ENCODE measurements around the gene SAP30BP. TPM values are rescaled to one million over a fixed set of nuclear protein-coding genes. Genes with fewer than 3 reads are reported as not detected.
A peak's percentile ranks its signal among the peaks of the same experiment; 100 is the strongest.

Gene SAP30BP
- total and polyA plus RNA-seq, 2 of the 13 experiments (the other 11 are each of a cell fraction or from before 2014, with no cell fraction given) = 67.7 to 99.4 TPM

GRCh38 chr17:75754378-75755204 is 87.5 kb downstream of the SAP30BP start (continued):
- TF ChIP-seq SMARCE1 (IDR thresholded peaks at IDR 0.05; ENCODE audit: borderline replicate concordance) = no peak
- TF ChIP-seq, protein P1, sequence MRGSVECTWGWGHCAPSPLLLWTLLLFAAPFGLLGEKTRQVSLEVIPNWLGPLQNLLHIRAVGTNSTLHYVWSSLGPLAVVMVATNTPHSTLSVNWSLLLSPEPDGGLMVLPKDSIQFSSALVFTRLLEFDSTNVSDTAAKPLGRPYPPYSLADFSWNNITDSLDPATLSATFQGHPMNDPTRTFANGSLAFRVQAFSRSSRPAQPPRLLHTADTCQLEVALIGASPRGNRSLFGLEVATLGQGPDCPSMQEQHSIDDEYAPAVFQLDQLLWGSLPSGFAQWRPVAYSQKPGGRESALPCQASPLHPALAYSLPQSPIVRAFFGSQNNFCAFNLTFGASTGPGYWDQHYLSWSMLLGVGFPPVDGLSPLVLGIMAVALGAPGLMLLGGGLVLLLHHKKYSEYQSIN (CRISPR knock-in tag; IDR thresholded peaks at IDR 0.05; ENCODE audit: borderline replicate concordance) = no peak
- no peak for TF ChIP-seq ARID3A (IDR thresholded peaks at IDR 0.05; ENCODE audit: low read depth, low read length)
- TF ChIP-seq, protein P2, sequence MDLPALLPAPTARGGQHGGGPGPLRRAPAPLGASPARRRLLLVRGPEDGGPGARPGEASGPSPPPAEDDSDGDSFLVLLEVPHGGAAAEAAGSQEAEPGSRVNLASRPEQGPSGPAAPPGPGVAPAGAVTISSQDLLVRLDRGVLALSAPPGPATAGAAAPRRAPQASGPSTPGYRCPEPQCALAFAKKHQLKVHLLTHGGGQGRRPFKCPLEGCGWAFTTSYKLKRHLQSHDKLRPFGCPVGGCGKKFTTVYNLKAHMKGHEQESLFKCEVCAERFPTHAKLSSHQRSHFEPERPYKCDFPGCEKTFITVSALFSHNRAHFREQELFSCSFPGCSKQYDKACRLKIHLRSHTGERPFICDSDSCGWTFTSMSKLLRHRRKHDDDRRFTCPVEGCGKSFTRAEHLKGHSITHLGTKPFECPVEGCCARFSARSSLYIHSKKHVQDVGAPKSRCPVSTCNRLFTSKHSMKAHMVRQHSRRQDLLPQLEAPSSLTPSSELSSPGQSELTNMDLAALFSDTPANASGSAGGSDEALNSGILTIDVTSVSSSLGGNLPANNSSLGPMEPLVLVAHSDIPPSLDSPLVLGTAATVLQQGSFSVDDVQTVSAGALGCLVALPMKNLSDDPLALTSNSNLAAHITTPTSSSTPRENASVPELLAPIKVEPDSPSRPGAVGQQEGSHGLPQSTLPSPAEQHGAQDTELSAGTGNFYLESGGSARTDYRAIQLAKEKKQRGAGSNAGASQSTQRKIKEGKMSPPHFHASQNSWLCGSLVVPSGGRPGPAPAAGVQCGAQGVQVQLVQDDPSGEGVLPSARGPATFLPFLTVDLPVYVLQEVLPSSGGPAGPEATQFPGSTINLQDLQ (CRISPR knock-in tag; IDR thresholded peaks at IDR 0.05) = peak; percentile 72
- TF ChIP-seq, protein P3, sequence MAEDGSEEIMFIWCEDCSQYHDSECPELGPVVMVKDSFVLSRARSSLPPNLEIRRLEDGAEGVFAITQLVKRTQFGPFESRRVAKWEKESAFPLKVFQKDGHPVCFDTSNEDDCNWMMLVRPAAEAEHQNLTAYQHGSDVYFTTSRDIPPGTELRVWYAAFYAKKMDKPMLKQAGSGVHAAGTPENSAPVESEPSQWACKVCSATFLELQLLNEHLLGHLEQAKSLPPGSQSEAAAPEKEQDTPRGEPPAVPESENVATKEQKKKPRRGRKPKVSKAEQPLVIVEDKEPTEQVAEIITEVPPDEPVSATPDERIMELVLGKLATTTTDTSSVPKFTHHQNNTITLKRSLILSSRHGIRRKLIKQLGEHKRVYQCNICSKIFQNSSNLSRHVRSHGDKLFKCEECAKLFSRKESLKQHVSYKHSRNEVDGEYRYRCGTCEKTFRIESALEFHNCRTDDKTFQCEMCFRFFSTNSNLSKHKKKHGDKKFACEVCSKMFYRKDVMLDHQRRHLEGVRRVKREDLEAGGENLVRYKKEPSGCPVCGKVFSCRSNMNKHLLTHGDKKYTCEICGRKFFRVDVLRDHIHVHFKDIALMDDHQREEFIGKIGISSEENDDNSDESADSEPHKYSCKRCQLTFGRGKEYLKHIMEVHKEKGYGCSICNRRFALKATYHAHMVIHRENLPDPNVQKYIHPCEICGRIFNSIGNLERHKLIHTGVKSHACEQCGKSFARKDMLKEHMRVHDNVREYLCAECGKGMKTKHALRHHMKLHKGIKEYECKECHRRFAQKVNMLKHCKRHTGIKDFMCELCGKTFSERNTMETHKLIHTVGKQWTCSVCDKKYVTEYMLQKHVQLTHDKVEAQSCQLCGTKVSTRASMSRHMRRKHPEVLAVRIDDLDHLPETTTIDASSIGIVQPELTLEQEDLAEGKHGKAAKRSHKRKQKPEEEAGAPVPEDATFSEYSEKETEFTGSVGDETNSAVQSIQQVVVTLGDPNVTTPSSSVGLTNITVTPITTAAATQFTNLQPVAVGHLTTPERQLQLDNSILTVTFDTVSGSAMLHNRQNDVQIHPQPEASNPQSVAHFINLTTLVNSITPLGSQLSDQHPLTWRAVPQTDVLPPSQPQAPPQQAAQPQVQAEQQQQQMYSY (CRISPR knock-in tag; IDR thresholded peaks at IDR 0.05) = no peak
- TF ChIP-seq ZNF597 (CRISPR knock-in tag; IDR thresholded peaks at IDR 0.05) = no peak
- peak; percentile 80; the same call in 1 of the 2 replicates for TF ChIP-seq TARDBP (CRISPR knock-in tag; IDR thresholded peaks at IDR 0.05)
- peak; percentile 61; the same call in 1 of the 2 replicates for TF ChIP-seq SMAD3 (CRISPR knock-in tag; IDR thresholded peaks at IDR 0.05)
- TF ChIP-seq ZNF281 (CRISPR knock-in tag; IDR thresholded peaks at IDR 0.05; ENCODE audit: borderline replicate concordance) = peak; percentile 81
- no peak for TF ChIP-seq E2F1 (CRISPR knock-in tag; IDR thresholded peaks at IDR 0.05)
